ENCODE results near the gene APOL2.
"Not testable (repeated sequence)": the region's sequence is repeated elsewhere in the genome, so short reads cannot be mapped to it uniquely, and the experiment has no call there.

Gene APOL2

GRCh38 chr22:36262307-36262706 is 23.0 kb upstream of the APOL2 start:
- DNase-seq = not testable (repeated sequence)

- DNase-seq = not testable (repeated sequence)
Measured at GRCh38 chr22:36261675-36262074, 22.3 kb upstream of the APOL2 start.

- no peak for DNase-seq
Measured at GRCh38 chr22:36259615-36260300, 20.4 kb upstream of the APOL2 start.

- DNase-seq = no peak
Measured at GRCh38 chr22:36258701-36259614, 19.6 kb upstream of the APOL2 start.

- DNase-seq = no peak
Measured at GRCh38 chr22:36257948-36258670, 18.8 kb upstream of the APOL2 start.

- DNase-seq = no peak
Measured at GRCh38 chr22:36257308-36257707, 18.0 kb upstream of the APOL2 start.

GRCh38 chr22:36256478-36256877 is 17.2 kb upstream of the APOL2 start:
- DNase-seq = no peak

GRCh38 chr22:36255572-36255971 is 16.2 kb upstream of the APOL2 start:
- DNase-seq = not testable (repeated sequence)

- no peak for DNase-seq
Measured at GRCh38 chr22:36253523-36254490, 14.5 kb upstream of the APOL2 start.

GRCh38 chr22:36252754-36253522 is 13.6 kb upstream of the APOL2 start, which contains the start of gene APOL1:
Gene APOL1 (plus strand): TSS chr22:36253133. CDS start chr22:36254956, 1,823 bp downstream.
- no peak for DNase-seq

GRCh38 chr22:36251979-36252608 is 12.8 kb upstream of the APOL2 start:
- not testable (repeated sequence) for DNase-seq

- not testable (repeated sequence) for DNase-seq
Measured at GRCh38 chr22:36250292-36250960, 11.1 kb upstream of the APOL2 start.

GRCh38 chr22:36249160-36249559 is 9.8 kb upstream of the APOL2 start:
- no peak for DNase-seq

- DNase-seq = no peak
Measured at GRCh38 chr22:36247955-36248354, 8.6 kb upstream of the APOL2 start.

- no peak for DNase-seq
Measured at GRCh38 chr22:36246718-36247117, 7.4 kb upstream of the APOL2 start.

- no peak for DNase-seq
Measured at GRCh38 chr22:36245805-36246356, 6.6 kb upstream of the APOL2 start.

- DNase-seq = peak; percentile 53
Measured at GRCh38 chr22:36244522-36245391, 5.4 kb upstream of the APOL2 start.

- DNase-seq = no peak
Measured at GRCh38 chr22:36243986-36244385, 4.7 kb upstream of the APOL2 start.

GRCh38 chr22:36239150-36239400 is 252 bp downstream of the APOL2 start:
- no peak for DNase-seq
